SJCRH30 (cell line): Measurements from ENCODE around the gene INCA1. TPM values are rescaled to one million over a fixed set of nuclear protein-coding genes. Genes with fewer than 3 reads are reported as not detected.

Experiments used
- DNase-seq, 2 experiments: peaks; one replicate each; pipeline ENCODE4 v3.0.0-alpha.2; 2015 to 2020
- H3K27ac ChIP-seq: fragments of 250-450 bp; sonication (Bioruptor Pico); 2 replicates; pipeline ENCODE4 v1.5.1; 2020; ENCODE audit warnings: mild to moderate bottlenecking, moderate library complexity
- H3K27me3 ChIP-seq: fragments of 250-450 bp; sonication (Bioruptor Pico); 2 replicates; pipeline ENCODE4 v1.5.1; 2020; ENCODE audit warnings: mild to moderate bottlenecking, moderate library complexity
- H3K36me3 ChIP-seq: fragments of 250-450 bp; sonication (Bioruptor Pico); 2 replicates; pipeline ENCODE4 v1.5.1; 2020; ENCODE audit warnings: mild to moderate bottlenecking, moderate library complexity
- H3K4me1 ChIP-seq: fragments of 250-450 bp; sonication (Bioruptor Pico); 2 replicates; pipeline ENCODE4 v1.5.1; 2020; ENCODE audit warnings: mild to moderate bottlenecking, moderate library complexity
- H3K4me3 ChIP-seq: fragments of 250-450 bp; sonication (Bioruptor Pico); 2 replicates; pipeline ENCODE4 v1.5.1; 2020; ENCODE audit warnings: mild to moderate bottlenecking, moderate library complexity
- H3K9me3 ChIP-seq: fragments of 250-450 bp; sonication (Bioruptor Pico); replicated peaks from 2 replicates; pipeline ENCODE4 v1.5.1; 2020; ENCODE audit warnings: mild to moderate bottlenecking, moderate library complexity
- total RNA-seq: library from RNA; depleted of rRNA; stranded (reverse); fragments of >200 nt; shearing (Covaris generic); gene quantifications from 2 replicates; pipeline ENCODE4 v1.2.3, GENCODE V29; 2014

INCA1 gene
- total RNA-seq, 1 experiment from 2014 or later = not detected

GRCh38 chr17:5024604-5025003 lies 27.3 kb upstream of the INCA1 start:
- H3K27me3 ChIP-seq = no peaks in the 10 kb centered on the region
- H3K4me1 ChIP-seq = no peaks in the 10 kb centered on the region
- no peak overlapping the region for H3K27ac ChIP-seq
- peaks cover 3% of the 10 kb centered on the region; the same call in 1 of the 2 replicates for H3K36me3 ChIP-seq
- no peak for DNase-seq
- H3K4me3 ChIP-seq = no peak overlapping the region
- no peaks in the 10 kb centered on the region for H3K9me3 ChIP-seq

DNA sequence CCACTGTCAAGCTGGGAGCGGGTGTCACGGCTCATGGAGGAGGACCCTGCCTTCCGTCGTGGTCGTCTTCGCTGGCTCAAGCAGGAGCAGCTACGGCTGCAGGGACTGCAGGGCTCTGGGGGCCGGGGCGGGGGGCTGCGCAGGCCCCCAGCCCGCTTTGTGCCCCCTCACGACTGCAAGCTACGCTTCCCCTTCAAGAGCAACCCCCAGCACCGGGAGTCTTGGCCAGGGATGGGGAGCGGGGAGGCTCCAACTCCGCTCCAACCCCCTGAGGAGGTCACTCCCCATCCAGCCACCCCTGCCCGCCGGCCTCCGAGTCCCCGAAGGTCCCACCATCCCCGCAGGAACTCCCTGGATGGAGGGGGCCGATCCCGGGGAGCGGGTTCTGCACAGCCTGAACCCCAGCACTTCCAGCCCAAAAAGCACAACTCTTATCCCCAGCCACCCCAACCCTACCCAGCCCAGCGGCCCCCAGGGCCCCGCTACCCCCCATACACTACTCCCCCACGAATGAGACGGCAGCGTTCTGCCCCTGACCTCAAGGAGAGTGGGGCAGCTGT lies 26.3 kb upstream of the INCA1 start:
- DNase-seq = no peak
- Histone ChIP-seq H3K4me1 (no peaks in the 10 kb centered on the region), H3K27ac (no peak overlapping the region), H3K4me3 (no peak overlapping the region), H3K36me3 (peaks cover 3% of the 10 kb centered on the region; the same call in 1 of the 2 replicates), H3K9me3 (no peaks in the 10 kb centered on the region), H3K27me3 (no peaks in the 10 kb centered on the region)

DNA sequence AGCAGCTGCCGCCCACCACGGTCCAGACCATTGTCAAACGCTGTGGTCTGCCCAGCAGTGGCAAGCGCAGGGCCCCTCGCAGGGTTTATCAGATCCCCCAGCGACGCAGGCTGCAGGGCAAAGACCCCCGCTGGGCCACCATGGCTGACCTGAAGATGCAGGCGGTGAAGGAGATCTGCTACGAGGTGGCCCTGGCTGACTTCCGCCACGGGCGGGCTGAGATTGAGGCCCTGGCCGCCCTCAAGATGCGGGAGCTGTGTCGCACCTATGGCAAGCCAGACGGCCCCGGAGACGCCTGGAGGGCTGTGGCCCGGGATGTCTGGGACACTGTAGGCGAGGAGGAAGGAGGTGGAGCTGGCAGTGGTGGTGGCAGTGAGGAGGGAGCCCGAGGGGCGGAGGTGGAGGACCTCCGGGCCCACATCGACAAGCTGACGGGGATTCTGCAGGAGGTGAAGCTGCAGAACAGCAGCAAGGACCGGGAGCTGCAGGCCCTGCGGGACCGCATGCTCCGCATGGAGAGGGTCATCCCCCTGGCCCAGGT lies 24.9 kb upstream of the INCA1 start:
- Histone ChIP-seq H3K27me3 (no peaks in the 10 kb centered on the region), H3K4me3 (no peak overlapping the region), H3K36me3 (peaks cover 3% of the 10 kb centered on the region; the same call in 1 of the 2 replicates), H3K4me1 (no peaks in the 10 kb centered on the region), H3K27ac (no peak overlapping the region), H3K9me3 (no peaks in the 10 kb centered on the region)
- DNase-seq = no peak

DNA sequence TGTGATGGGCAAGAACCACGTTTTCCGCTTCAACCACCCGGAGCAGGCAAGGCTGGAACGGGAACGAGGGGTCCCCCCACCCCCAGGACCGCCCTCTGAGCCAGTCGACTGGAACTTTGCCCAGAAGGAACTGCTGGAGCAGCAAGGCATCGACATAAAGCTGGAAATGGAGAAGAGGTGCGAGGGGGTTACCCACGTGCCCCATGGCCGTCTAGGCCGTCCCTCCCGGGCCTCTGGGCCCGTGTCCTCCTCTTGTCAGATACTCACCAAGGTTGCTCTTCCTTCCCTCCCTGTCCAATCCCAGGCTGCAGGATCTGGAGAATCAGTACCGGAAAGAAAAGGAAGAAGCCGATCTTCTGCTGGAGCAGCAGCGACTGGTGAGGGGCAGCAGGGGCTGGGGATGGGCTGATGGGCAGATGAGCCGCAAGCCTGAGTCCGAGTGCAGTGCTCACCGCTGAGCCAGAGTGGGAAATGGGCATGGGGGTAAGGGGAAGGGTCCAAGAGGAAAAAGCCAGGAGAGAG lies 23.2 kb upstream of the INCA1 start:
- peaks cover 3% of the 10 kb centered on the region; the same call in 1 of the 2 replicates for H3K36me3 ChIP-seq
- DNase-seq = no peak

DNA sequence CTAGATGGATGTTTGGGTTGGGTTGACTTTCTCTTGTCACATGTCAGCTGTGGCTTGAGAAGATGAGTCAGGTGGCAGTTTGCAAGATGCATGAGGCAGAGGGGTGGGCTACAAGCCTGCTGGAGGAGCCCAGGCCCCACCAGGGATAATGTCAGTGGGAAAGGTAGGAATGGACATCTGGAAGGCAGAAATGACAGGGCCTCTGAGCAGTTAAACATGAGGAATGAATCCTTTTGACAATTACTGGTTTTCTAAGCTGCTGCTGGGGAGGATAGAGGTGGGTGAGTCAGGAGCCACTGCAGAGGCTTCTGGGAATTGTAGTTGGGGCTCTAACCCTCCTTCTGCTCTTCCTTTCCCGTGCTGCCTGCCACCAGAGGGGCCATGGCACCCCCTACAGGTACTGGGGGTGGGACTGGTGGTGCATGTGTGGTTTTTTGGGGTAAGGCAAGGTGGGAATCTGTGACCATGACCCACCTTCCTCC lies 22.2 kb upstream of the INCA1 start:
- no peaks in the 10 kb centered on the region for H3K27me3 ChIP-seq
- no peak overlapping the region for H3K4me3 ChIP-seq
- H3K27ac ChIP-seq = no peak overlapping the region
- DNase-seq = peak in 1 of 2 experiments; percentile 10
- H3K9me3 ChIP-seq = no peaks in the 10 kb centered on the region
- no peaks in the 10 kb centered on the region for H3K4me1 ChIP-seq
- H3K36me3 ChIP-seq = peaks cover 3% of the 10 kb centered on the region; the same call in 1 of the 2 replicates

More for the DNA sequence above, 23.2 kb upstream of the INCA1 start:
- no peak overlapping the region for H3K4me3 ChIP-seq
- no peaks in the 10 kb centered on the region for H3K9me3 ChIP-seq
- H3K27ac ChIP-seq = no peak overlapping the region
- no peaks in the 10 kb centered on the region for H3K4me1 ChIP-seq
- no peaks in the 10 kb centered on the region for H3K27me3 ChIP-seq

- Histone ChIP-seq H3K9me3 (no peaks in the 10 kb centered on the region), H3K4me3 (no peak overlapping the region), H3K27me3 (no peaks in the 10 kb centered on the region), H3K4me1 (no peaks in the 10 kb centered on the region), H3K36me3 (no peaks in the 10 kb centered on the region), H3K27ac (no peak overlapping the region)
- no peak for DNase-seq
Measured at GRCh38 chr17:5014357-5014756, 17.0 kb upstream of the INCA1 start.

- Histone ChIP-seq H3K4me3 (no peak overlapping the region), H3K27ac (no peak overlapping the region), H3K4me1 (no peaks in the 10 kb centered on the region), H3K27me3 (no peaks in the 10 kb centered on the region), H3K9me3 (no peaks in the 10 kb centered on the region), H3K36me3 (no peaks in the 10 kb centered on the region)
- DNase-seq = no peak
Measured at GRCh38 chr17:5011928-5012327, 14.6 kb upstream of the INCA1 start.

DNA sequence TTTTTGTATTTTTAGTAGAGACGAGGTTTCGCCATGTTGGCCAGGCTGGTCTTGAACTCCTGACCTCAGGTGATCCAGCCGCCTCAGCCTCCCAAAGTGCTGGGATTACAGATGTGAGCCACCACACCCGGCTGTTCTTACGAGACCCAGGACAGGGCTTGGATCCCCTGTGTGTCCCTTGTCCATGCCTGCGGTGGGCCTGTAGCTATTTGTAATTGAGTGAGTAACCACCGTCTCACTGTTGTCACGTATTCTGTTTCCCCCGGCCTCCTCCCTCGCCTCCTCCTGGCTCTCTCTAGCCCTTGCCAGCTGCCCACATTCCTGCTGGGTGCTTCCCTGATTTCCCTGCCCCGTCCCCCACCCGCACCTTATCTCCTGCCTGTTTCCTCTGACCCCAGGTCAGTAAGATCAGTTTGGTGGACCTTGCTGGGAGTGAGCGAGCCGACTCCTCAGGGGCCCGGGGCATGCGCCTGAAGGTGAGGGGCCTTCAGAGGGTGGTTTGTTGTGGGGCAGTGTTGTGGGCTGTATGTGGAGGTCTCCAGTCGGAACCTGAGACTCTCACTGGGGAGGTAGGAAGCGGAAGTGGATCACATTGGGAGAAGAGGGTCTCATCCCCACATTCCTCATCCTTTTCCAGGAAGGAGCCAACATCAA lies 6.0 kb upstream of the INCA1 start:
- Histone ChIP-seq H3K9me3 (no peaks in the 10 kb centered on the region), H3K4me1 (no peaks in the 10 kb centered on the region), H3K4me3 (no peak overlapping the region), H3K36me3 (peaks cover 11% of the 10 kb centered on the region), H3K27ac (no peak overlapping the region), H3K27me3 (no peaks in the 10 kb centered on the region)
- no peak for DNase-seq

- no peak for DNase-seq
- H3K36me3 ChIP-seq = peaks cover 11% of the 10 kb centered on the region
- H3K4me1 ChIP-seq = no peaks in the 10 kb centered on the region
- H3K9me3 ChIP-seq = no peaks in the 10 kb centered on the region
- no peaks in the 10 kb centered on the region for H3K27me3 ChIP-seq
- no peak overlapping the region for H3K27ac ChIP-seq
- H3K4me3 ChIP-seq = no peak overlapping the region
Measured at GRCh38 chr17:5002121-5002788, 4.9 kb upstream of the INCA1 start.

- DNase-seq = no peak
- Histone ChIP-seq H3K4me3 (no peak overlapping the region), H3K36me3 (peaks cover 9% of the 10 kb centered on the region; the same call in 1 of the 2 replicates), H3K27me3 (no peaks in the 10 kb centered on the region), H3K4me1 (no peaks in the 10 kb centered on the region), H3K9me3 (no peaks in the 10 kb centered on the region), H3K27ac (no peak overlapping the region)
Measured at GRCh38 chr17:5000237-5000639, 2.9 kb upstream of the INCA1 start.

GRCh38 chr17:4999430-5000093 lies 2.2 kb upstream of the INCA1 start:
- Histone ChIP-seq H3K9me3 (no peaks in the 10 kb centered on the region), H3K27me3 (no peaks in the 10 kb centered on the region), H3K36me3 (0 out of 2 replicates have a peak, but pooled peaks cover 4% of the 10 kb centered on the region), H3K27ac (no peak overlapping the region), H3K4me1 (no peaks in the 10 kb centered on the region), H3K4me3 (no peak overlapping the region)
- DNase-seq = no peak

- peak overlapping the region; percentile 72 for H3K4me3 ChIP-seq
- 0 out of 2 replicates have a peak, but pooled peaks cover 4% of the 10 kb centered on the region for H3K36me3 ChIP-seq
- DNase-seq = no peak
- H3K4me1 ChIP-seq = no peaks in the 10 kb centered on the region
- no peaks in the 10 kb centered on the region for H3K9me3 ChIP-seq
- no peaks in the 10 kb centered on the region for H3K27me3 ChIP-seq
- H3K27ac ChIP-seq = no peak overlapping the region
Measured at GRCh38 chr17:4998732-4999429, 1.6 kb upstream of the INCA1 start.

DNA sequence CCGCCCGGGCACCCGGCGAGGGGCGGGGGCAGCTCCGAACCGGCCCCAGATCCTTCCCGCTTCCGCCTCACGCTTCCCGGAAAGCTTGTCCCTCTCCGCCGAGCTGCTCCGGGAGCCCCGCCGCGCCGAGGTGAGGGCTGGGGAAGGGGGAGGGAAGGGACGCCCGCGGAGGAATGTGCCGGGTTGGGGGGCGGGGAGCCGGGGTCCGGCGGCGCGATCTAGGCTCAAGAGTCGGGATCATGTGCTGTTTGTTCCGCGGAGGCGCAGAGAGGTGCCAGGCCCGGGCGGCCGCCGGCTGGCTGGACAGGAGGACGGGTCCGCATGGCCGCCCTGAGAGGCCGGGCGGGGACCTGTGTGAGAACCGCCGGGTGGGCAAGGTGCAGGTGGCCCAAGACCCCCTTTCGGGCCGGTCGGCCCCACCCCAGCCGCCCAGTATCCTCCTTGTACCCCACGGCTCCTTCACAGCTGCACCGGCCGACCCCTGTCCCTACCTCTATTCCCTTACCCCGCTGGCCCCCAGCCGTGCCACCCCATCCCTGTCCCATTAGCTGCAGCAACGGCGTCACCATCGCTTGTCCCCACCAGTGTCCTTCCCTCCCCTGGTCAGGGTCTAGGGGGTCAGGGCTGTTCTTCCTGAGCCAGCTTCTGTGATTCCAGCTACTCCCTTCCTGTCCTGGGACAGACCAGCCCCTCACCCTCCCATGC lies 857 bp upstream of the INCA1 start:
- Histone ChIP-seq H3K4me3 (peak overlapping the region; percentile 72), H3K27me3 (no peaks in the 10 kb centered on the region), H3K36me3 (no peaks in the 10 kb centered on the region), H3K9me3 (no peaks in the 10 kb centered on the region), H3K4me1 (no peaks in the 10 kb centered on the region), H3K27ac (peak overlapping the region; percentile 69; the same call in 1 of the 2 replicates)
- peak in 1 of 2 experiments; percentile 28 for DNase-seq
